Glomerular visceral epithelial cell (primary cell): Measurements from ENCODE around the gene TBC1D24.

Source experiments
- DNase-seq: peaks from one replicate; pipeline ENCODE4 v3.0.0-alpha.2; 2016; ENCODE audit errors: extremely low spot score

TBC1D24 gene

GRCh38 chr16:2482708-2483534 lies 8.0 kb downstream of the TBC1D24 start:
- DNase-seq: no peak

GRCh38 chr16:2483939-2484897 lies 9.3 kb downstream of the TBC1D24 start:
- DNase-seq: no peak

GRCh38 chr16:2484898-2485508 lies 10.1 kb downstream of the TBC1D24 start:
- no peak for DNase-seq

GRCh38 chr16:2485811-2486507 lies 11.0 kb downstream of the TBC1D24 start:
- DNase-seq: no peak

- DNase-seq: peak; percentile 56
These were observed 12.0 kb downstream of the TBC1D24 start for GRCh38 chr16:2486645-2487516.

GRCh38 chr16:2487517-2487842 lies 12.6 kb downstream of the TBC1D24 start:
- no peak for DNase-seq

GRCh38 chr16:2487903-2488531 lies 13.1 kb downstream of the TBC1D24 start:
- DNase-seq: no peak

GRCh38 chr16:2489581-2489980 lies 14.7 kb downstream of the TBC1D24 start:
- no peak for DNase-seq

GRCh38 chr16:2490190-2491105 lies 15.5 kb downstream of the TBC1D24 start:
- DNase-seq: no peak

- no peak for DNase-seq
These were observed 17.4 kb downstream of the TBC1D24 start for GRCh38 chr16:2492292-2492691.

GRCh38 chr16:2493605-2494004 lies 18.7 kb downstream of the TBC1D24 start:
- DNase-seq: no peak

GRCh38 chr16:2494616-2495015 lies 19.7 kb downstream of the TBC1D24 start:
- no peak for DNase-seq

- DNase-seq: no peak
These were observed 20.1 kb downstream of the TBC1D24 start for GRCh38 chr16:2495041-2495440.

GRCh38 chr16:2496223-2497115 lies 21.5 kb downstream of the TBC1D24 start:
- no peak for DNase-seq

- DNase-seq: no peak
These were observed 22.2 kb downstream of the TBC1D24 start for GRCh38 chr16:2497116-2497630.

- no peak for DNase-seq
These were observed 23.0 kb downstream of the TBC1D24 start for GRCh38 chr16:2497695-2498484.
